NCI-H510A (cell line): ENCODE results near the gene ZCCHC8.
A peak's percentile ranks its signal among the peaks of the same experiment; 100 is the strongest.
"Not testable (repeated sequence)": the region's sequence is repeated elsewhere in the genome, so short reads cannot be mapped to it uniquely, and the experiment has no call there.

Experiments
- DNase-seq: peaks from one replicate; lab custom pipeline; 2025; lab: John Stamatoyannopoulos, UW

The ZCCHC8 gene

DNA sequence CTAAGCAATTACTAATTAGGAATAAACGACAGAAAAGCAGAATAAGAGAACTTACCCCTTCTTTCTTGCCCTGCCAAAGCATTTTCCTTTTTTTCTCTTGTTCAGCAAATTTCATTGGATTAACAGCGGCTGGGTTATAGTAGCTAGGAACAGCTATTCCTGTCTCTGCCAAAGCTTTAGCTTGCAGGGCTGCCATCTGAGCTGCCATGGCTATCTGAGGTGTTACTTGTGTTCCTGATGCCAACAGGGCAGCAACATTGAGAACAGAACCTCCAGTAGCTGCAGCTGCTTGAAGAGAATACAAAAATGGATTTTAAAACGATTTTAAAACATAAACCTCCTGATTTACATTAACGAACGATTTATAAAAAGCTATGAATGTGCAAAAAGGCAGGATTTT is 7.4 kb upstream of the ZCCHC8 start:
- no peak for DNase-seq

DNA sequence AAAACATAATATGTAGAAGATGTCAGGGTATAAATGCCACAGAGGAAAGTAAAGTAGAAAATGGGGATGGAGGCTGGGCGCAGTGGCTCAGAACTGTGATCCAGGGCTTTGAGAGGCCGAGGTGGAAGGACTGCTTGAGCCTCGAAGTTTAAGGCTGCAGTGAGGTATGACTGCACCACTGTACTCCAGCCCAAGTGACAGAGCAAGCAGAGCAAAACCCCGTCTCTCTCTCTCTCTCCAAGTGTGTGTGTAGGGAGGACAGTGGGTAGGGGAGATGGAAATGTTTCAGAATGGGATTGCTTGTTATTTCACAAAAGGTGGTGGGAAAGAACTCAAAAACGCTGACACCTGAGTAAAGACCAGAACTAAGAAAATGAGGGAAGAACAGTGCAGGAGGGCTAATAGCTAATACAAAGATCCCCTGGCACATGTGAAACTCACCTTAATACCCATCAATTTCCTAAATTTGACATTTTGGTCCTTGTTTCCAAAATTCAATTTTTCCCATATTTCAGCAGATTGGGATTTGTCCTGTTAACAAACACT is 5.7 kb upstream of the ZCCHC8 start:
- DNase-seq = no peak

DNA sequence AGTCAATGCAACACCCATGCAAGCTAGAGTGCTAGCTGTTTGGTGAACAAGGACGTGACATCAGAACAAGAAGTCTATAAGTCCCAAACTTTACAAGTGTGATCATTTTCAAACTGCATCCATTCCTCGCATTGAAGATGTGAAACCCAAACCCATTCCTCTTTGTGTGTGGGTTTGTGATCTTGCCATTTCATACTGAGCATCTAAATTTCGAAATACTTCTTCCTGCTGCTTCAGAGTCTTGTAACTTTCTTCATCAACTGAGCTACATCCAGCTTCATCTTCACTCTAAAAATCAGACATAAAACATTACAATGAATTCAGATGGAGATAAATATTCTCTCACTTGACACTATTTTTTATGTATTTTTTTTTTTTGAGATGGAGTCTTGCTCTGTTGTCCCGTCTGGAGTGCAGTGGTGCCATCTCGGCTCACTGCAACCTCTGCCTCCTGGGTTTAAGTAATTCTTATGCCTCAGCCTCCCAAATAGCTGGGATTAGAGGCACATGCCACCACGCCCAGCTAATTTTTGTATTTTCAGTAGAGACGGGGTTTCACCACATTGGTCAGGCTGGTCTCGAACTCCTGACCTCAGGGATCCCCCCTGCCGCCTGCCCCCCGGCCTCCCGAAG is 4.8 kb upstream of the ZCCHC8 start:
- no peak for DNase-seq

DNA sequence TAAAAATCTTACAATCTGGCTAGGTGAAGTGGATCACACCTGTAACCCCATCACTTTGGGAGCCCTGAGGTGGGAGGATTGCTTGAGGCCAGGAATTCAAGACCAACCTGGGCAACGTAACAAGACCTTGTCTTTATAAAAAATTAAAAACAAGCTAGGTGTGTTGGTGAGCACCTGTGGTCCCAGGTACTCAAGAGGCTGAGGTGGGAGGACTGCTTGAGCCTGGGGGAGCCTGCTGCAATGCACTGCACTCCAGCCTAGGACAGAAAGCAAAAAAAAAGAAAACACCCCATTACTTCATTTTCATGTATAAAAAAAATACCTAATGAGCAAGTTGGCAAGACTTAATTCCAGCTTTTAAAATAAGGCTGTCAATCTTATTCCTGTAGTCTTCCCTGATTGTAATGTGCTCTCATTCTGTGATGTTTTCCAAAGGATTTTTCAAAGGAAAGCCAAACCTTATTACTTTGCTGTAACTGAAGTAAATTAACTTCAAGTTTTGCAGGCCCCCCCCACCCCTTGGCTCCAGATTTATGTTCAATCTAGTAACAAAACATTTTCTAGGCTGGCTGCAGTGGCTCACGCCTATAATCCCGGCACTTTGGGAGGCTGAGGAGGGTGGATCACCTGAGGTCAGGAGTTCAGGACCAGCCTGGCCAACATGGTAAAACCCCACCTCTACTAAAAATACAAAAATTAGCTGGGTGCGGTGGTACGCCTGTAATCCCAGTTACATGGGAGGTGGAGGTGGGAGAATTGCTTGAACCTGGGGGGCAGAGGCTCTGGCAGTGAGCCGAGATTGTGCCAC is 3.3 kb upstream of the ZCCHC8 start:
- no peak for DNase-seq

DNA sequence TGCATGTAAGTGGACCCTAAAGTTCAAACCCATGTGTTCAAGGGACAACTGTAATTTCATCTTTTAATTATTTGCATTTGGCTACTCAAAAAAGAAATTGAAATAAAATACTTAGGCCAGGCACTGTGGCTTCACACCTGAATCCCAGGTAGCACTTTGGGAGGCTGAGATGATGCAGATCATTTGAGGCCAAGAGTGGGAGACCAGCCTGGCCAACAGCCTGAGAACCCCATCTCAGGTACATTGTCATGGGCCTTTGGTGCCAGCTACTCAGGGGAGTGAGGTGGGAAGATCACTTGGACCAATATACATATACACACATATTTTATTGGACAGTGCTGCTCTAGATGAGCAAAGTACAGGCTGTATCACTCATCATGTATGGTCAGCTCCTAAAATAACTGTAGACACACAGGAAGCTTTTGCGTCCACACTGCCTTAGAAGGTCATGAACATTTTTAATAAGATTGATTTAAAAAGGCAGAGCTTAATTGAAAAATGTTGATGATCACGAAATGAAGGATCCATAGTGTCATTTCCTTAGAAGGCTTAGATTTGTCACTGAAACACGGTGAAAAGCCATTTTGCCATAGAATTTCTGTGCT is 2.5 kb upstream of the ZCCHC8 start:
- no peak for DNase-seq

DNA sequence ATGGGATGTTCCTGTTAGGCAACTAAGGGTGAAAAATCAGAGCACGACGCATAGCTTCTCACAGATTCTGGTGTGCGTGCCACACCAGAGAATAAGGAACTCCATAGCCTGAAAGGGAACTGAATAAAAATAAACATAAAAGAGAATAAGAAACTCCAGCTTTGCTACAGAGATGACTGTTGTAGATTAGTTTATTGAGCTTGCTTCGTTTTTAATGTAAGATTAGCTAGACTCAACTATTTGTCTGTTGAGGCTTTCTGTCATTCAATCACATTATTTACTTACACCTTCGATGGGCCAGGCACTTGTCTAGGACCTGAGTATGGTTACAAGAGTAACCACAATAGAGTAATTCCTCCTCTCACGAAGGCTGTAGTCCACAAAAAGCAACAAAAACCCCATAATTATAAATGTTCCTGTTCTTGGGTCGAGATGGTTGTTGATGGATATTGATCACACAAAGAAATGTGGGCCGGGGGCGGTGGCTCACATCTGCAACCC is 807 bp upstream of the ZCCHC8 start:
- no peak for DNase-seq

DNA sequence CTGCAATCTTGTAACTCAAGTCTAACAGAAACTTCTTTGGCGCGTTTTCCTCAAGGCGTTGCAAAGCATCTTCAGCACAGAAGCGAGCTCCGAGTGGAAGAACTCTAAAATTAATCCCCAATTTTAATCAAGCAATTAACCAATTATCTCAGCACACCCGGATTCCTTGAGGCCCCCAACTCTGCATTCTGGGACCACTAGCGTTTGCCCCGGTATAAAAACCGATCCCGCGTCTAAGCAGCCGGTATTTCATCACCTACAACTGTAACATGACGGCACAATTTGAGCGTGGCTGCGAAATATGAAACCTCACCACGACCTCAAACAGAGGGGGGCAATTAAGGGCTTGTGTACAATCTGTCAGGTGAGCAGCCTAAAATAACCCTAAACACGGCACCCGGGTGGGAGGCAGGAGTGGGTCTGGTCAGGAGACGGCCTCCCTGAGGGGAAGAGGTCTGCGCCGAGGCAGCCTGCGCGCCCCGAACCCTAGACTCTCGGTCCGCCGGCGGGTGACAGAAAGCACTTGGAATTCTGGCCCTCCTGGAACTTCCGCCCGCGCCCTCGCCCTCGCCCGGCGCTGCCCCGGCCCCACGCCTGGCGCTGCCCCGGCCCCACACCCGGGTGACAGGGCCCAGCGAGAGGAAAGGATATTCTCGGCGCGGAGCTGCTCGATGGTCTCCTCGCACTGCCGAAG is 594 bp downstream of the ZCCHC8 start:
- peak; percentile 47 for DNase-seq

DNA sequence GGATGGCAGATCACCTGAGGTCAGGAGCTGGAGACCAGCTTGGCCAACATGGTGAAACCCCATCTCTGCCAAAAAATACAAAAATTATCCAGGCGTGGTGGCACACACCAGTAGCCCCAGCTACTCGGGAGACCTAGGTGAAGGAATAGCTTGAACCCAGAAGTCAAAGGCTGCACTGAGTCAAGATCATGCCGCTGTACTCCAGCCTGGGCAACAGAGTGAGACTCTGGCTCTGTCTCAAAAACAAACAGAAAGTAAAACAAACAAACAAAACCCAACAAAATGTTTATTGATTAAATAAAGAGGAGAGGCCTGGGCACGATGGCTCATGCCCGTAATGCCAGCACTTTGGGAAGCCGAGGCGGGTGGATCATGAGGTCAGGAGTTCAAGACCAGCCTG is 5.5 kb downstream of the ZCCHC8 start:
- DNase-seq = no peak

DNA sequence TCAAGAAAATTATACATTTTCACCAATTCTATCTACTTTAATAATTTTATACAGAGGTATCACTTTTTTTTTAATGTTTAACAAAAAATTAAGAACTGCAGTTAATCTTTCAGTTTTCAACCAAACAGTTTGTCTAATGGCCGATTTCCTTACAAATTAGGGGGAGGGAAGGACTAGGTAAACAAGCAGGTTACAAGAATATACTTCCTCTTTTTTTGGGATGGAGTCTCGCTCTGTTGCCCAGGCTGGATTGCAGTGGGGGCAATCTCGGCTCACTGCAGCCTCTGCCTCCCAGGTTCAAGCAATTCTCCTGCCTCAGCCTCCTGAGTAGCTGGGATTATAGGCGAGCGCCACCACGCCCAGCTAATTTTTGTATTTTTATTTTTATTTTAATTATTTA is 7.5 kb downstream of the ZCCHC8 start:
- DNase-seq = not testable (repeated sequence)

DNA sequence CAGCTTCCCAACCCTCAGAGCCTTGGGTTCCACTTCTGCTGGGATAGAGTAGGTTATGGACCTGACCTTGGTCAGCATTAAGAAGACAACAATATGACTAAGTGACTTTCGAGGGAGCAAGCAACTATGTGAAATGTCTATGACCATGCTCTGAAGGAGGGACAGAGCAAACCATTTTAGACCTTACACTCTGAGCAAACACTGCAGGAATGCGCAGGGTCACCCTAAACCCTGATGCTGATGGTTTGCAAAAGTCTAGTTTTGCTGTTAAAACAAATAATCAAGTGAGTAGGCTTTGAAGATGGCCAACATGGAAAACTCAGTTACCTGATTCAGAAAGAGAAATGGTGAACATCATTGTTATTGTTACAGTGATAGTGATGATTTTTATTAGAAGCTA is 8.7 kb downstream of the ZCCHC8 start:
- DNase-seq = no peak

DNA sequence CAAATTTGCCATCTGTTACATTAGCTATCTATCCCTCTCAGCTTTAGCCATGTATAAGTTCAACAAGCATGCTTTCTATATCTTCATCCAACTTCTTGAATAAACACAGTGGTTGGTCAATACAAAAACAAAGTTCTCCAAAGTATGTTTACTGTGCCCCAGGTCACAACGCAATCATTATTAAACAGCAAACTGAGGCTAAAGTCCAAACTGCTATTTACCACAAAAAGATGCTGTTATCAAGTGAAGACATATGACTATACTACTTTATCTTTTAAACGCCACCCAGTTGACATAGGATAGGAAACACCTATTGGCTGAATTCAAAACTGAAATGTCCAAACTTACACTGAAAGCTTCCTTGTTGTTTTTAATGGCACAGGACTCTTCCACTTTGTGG is 11.7 kb downstream of the ZCCHC8 start:
- no peak for DNase-seq

DNA sequence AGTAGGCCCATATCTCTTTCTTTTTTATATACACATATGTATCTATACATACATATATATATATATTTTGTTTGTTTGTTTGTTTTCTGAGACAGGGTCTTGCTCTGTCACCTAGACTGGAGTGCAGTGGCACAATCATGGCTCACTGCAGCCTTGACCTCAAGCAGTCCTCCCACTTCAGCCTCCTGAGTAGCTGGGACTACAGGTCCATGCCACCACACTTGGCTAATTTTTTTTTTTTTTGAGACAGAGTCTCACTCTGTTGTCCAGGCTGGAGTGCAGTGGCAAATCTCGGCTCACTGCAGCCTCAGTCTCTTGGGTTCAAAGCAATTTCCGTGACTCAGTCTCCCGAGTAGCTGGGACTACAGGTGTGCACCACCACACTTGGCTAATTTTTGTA is 12.9 kb downstream of the ZCCHC8 start:
- DNase-seq = not testable (repeated sequence)

DNA sequence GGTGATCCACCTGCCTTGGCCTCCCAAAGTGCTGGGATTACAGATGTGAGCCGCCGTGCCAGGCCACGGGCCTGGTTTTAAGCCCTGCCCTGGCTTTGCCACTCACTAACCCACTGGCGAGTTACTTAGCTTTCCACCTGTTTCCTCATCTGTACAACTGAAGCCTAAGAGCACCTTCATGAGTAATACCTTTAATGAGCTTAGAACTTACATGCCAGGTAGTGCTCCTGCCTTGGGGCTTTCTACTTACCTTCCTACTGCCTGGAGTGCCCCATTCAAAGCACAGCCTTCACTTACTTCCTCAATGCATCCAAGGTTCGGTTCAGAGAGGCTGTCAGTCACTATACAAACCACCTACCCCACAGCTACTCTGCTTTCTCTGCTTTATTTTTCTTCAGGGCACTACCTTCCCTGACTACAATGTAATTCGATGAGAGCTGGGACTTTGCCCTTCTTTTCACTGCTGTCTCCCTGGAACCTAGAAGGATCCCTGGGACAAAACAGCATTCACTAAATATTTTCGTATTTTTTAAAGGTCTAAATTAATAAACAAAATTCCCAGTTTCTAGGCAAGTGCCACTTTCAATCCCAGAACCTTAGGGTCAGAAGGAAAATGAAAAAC is 13.8 kb downstream of the ZCCHC8 start:
- DNase-seq = no peak

DNA sequence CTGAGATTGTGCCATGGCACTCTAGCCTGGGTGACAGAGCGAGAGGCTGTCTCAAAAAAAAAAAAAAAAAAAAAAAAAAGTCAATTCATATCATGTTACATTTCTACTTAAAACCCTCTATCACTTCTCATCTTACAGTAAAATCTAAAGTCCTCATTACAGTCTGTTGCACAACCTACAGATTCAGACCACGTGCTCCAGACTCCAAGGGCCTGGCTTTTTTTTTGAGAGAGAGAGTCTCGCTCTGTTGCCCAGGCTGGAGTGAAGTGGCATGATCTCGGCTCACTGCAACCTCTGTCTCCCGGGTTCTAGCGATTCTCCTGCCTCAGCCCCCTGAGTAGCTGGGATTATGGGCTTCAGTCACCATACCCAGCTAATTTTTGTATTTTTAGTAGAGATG is 14.4 kb downstream of the ZCCHC8 start:
- DNase-seq = not testable (repeated sequence)

DNA sequence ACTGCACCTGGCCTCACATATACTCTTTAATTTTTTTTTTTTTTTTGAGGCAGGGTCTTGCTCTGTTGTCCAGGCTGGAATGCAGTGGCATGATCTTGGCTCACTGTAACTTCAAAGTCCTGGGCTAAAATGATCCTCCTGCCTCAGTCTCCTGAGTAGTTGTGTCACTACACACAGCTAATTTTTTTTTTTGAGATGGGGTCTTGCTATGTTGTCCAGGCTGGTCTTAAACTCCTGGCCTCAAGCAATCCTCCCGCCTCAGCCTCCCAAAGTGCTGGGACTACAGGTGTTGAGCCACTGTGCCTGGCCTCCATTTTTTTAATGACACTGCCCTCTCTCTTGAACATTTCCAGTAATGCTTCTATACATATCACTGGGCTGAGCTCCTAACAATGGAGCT is 16.3 kb downstream of the ZCCHC8 start:
- not testable (repeated sequence) for DNase-seq

DNA sequence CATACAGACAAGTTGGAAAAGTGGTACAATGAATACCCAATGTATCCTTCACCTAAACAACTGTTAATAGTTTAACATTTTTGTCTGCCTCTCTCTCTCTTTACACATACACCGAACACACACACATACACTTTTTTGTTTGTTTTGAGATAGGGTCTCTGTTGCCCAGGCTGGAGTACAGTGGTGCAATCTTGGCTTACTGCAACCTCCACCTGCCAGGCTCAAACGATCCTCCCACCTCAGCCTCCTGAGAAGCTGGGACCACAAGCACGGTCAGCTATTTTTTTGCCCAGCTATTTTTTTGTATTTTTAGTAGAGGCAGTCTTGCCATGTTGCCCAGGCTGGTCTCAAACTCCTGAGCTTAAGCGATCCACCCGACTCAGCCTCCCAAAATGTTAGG is 16.8 kb downstream of the ZCCHC8 start:
- no peak for DNase-seq

DNA sequence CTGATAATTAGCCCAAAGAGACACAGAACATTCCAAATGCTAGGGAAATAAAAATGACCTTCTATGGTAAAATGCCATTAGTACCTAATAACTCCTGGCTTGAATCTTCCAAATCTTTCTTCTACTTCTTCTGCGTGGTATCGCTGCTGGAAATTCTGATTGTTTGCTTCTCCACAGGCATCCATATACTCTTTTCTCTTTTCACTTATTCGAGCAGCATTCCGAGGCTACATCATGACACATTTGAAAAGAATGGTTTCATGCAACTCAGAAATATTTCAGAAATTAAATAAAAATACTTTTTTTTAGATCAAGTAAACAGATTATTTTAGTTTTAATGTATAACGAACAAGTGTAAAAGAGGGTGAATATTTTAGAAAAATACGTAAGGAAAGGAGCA is 18.9 kb downstream of the ZCCHC8 start:
- DNase-seq = no peak

DNA sequence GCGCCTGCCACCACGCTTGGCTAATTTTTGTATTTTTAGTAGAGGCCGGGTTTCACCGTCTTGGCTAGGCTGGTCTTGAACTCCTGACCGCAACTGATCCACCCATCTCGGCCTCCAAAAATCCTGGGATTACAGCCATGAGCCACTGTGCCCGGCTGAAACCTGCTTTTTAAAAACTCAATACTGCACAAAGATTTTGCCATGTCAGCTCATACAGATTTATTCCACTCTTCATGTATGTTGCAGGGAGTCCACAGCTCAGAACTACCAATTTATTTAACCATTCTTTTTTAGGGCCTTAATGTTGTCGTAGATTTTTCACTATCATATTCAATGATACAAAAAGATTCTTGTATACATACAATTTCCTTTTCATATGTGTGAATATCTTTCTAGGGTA is 20.0 kb downstream of the ZCCHC8 start:
- no peak for DNase-seq

DNA sequence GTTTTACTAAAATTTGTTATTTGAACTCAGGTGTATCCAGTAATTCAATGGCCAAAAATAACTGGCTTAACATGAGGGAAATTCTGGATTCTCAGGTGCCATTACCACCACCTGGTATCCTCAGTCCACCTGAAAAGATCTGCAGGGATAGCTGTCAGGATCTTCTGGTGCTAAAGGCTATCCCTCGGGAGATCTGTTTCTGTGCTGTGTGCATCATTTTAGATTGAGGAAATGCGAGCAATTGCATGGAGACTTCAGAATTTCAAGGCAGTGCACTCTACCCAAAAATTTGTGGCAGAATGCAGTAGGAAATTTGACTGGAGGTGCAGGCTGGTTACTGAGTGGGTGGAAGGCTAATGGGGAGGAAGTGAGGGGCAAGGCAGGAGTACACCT is 26.4 kb downstream of the ZCCHC8 start:
- DNase-seq = no peak

DNA sequence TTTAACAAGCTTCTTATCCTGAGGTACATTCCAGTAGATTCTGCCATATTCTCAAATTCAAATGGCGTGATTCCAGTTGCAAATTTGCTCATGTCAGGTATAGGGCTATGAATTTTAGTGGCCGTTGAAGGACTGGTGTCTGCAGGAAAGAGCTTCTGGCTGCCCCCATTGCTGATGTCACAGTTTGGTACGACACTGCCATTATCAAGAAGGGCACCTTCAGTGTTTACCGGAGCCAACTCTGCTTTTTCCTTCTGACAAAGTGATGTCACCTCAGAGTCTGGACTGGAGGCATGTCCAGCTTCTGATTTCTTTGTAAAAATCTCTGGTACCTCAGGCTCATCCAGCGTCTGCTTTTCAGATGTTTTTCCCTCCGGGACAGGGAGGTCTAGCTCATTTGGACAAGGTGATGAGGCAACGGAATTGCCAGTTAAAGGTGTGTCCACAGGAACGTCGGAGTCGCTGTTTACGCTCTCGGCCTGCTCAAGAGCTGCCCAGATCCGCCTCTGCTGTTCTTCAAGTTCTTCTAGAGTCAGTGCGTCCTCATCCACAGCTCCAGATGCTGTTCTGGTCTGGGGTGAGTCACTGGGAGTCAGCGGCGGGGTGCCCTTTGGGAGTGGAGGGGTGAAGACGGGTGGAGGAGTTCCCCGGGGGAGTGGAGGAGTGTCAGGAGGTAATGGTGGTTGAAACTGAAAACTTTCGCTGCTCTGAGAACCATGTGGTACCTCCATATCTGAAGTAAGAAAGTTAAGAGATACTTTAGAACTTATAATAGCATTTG is 27.0 kb downstream of the ZCCHC8 start:
- DNase-seq = no peak
